ENCODE results near the gene ARMCX5. TPM values are rescaled to one million over a fixed set of nuclear protein-coding genes. Genes with fewer than 3 reads are reported as not detected.

Gene ARMCX5
- total RNA-seq, 1 experiment from 2014 or later = 39.2 TPM

GRCh38 chrX:102637561-102637960, 38.2 kb downstream of the ARMCX5 start:
- ATAC-seq (no peak), DNase-seq (no peak)
- TF ChIP-seq, protein P1, sequence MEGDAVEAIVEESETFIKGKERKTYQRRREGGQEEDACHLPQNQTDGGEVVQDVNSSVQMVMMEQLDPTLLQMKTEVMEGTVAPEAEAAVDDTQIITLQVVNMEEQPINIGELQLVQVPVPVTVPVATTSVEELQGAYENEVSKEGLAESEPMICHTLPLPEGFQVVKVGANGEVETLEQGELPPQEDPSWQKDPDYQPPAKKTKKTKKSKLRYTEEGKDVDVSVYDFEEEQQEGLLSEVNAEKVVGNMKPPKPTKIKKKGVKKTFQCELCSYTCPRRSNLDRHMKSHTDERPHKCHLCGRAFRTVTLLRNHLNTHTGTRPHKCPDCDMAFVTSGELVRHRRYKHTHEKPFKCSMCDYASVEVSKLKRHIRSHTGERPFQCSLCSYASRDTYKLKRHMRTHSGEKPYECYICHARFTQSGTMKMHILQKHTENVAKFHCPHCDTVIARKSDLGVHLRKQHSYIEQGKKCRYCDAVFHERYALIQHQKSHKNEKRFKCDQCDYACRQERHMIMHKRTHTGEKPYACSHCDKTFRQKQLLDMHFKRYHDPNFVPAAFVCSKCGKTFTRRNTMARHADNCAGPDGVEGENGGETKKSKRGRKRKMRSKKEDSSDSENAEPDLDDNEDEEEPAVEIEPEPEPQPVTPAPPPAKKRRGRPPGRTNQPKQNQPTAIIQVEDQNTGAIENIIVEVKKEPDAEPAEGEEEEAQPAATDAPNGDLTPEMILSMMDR (conservative IDR thresholded peaks at IDR 0.05; ENCODE audit: low read depth, low read length) = no peak
- no peak for TF ChIP-seq EZH2 (IDR thresholded peaks at IDR 0.05; ENCODE audit: low read length, unreplicated experiment)
- no peak for TF ChIP-seq EZH2phosphoT487 (IDR thresholded peaks at IDR 0.05; ENCODE audit: borderline replicate concordance, low read length)
- Histone ChIP-seq H3F3A (ENCODE audit: low read length, unreplicated experiment) (no peaks in the 10 kb centered on the region), H3K4me3 (ENCODE audit: low read length) (no peak overlapping the region), H3K9ac (ENCODE audit: low read length) (no peak overlapping the region), H3K79me2 (ENCODE audit: low read length) (no peaks in the 10 kb centered on the region), H3K4me2 (ENCODE audit: low read length) (no peak overlapping the region), H3K36me3 (ENCODE audit: low read depth, low read length) (no peaks in the 10 kb centered on the region), H2AFZ (ENCODE audit: low read length) (no peak overlapping the region), H3K27me3 (ENCODE audit: low read length) (no peaks in the 10 kb centered on the region), H3K9me2 (replicated peaks; ENCODE audit: low read length) (no peaks in the 10 kb centered on the region), H3K4me1 (ENCODE audit: insufficient read depth, low read length) (no peaks in the 10 kb centered on the region), H3K27ac (ENCODE audit: low read length) (no peak overlapping the region), H3K9me3 (ENCODE audit: low read length) (no peaks in the 10 kb centered on the region), H4K20me1 (ENCODE audit: low read length) (no peaks in the 10 kb centered on the region)
- CTCF ChIA-PET = no interaction called here
- POLR2A ChIA-PET (ENCODE audit: unreplicated experiment) = no interaction called here
- intact Hi-C loops (cut with micrococcal nuclease) = no loop called here
- no TSS peak for BruUV-seq (replicated peaks)

DNA sequence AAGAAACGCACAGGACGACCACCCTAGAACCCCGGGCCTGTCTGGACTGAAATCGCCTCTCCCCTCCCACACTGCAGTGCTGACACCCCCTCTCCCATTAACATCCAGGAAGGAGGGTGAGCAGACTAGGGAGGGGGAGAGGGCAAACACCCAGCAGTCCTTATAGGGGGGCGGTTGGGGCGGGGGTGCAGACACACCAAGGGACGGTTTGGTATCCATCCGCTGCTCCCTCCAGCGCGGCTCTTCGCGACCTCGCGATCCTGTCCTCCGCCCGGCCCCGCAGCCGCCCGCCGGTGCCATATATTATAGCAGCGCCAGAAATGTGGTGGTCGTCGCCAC, 51.6 kb downstream of the ARMCX5 start:
- Histone ChIP-seq H3K79me2 (ENCODE audit: low read length) (no peaks in the 10 kb centered on the region), H3K4me3 (ENCODE audit: low read length) (no peak overlapping the region), H3F3A (ENCODE audit: low read length, unreplicated experiment) (no peaks in the 10 kb centered on the region), H2AFZ (ENCODE audit: low read length) (no peak overlapping the region), H4K20me1 (ENCODE audit: low read length) (no peaks in the 10 kb centered on the region), H3K36me3 (ENCODE audit: low read depth, low read length) (no peaks in the 10 kb centered on the region), H3K27me3 (ENCODE audit: low read length) (no peaks in the 10 kb centered on the region), H3K9ac (ENCODE audit: low read length) (no peak overlapping the region), H3K4me2 (ENCODE audit: low read length) (no peak overlapping the region), H3K9me3 (ENCODE audit: low read length) (no peaks in the 10 kb centered on the region), H3K27ac (ENCODE audit: low read length) (no peak overlapping the region), H3K9me2 (replicated peaks; ENCODE audit: low read length) (no peaks in the 10 kb centered on the region), H3K4me1 (ENCODE audit: insufficient read depth, low read length) (no peaks in the 10 kb centered on the region)
- BruUV-seq (replicated peaks) = no TSS peak
- intact Hi-C loops (cut with micrococcal nuclease) = no loop called here
- ATAC-seq (no peak), DNase-seq (no peak)
- ChIA-PET POLR2A (ENCODE audit: unreplicated experiment) (no interaction called here), CTCF (no interaction called here)
- TF ChIP-seq EZH2 (IDR thresholded peaks at IDR 0.05; ENCODE audit: low read length, unreplicated experiment) = no peak
- TF ChIP-seq EZH2phosphoT487 (IDR thresholded peaks at IDR 0.05; ENCODE audit: borderline replicate concordance, low read length) = no peak
- TF ChIP-seq, protein P1 (conservative IDR thresholded peaks at IDR 0.05; ENCODE audit: low read depth, low read length) = no peak

DNA sequence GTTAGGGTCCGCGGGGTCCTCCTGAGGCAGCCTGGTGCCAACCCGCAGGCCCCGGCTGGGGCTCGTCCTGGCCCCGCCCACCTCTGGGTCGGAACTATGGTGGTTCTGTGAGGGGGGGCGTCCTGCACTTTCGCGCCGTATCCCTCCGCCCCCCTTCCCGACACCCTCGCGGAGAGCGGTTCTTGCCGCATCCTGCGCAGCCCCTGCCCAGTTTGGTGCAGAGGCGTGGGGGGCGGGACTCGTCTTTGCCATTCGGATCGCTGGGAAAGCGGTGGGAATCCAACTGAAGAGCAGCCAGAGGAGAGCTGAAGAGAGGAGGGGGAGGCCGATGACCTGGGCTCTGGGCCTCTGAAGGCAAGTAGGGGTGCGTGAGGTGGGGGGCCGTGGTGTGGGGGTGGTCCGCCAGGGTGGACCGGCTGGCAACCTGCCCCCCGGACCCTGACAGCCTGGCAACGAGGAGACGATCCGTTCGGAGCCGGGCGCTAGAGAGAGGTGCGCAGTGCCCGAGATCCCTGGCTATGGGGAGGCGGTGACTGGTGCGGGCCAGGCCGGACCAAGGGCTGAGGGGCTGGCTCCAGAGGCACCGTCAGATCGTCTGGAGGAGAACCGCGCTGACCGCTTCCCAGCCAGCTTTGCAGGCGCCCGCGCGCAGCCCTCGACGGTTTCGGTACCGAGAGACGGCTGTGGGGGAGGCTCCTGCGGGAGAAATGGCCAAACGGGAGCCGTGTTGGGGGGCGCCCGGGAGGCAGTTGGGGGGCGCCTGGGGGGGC, 52.1 kb downstream of the ARMCX5 start, which contains the start of gene GPRASP1:
Gene GPRASP1, plus strand, starts transcription at position 242 of the 770 bp plus-strand sequence. CDS start 2,431 bp downstream, outside the sequence.
- H3K9me3 ChIP-seq (ENCODE audit: low read length) = no peaks in the 10 kb centered on the region
- no peaks in the 10 kb centered on the region for H3K4me1 ChIP-seq (ENCODE audit: insufficient read depth, low read length)
- ATAC-seq = no peak
- H3K27me3 ChIP-seq (ENCODE audit: low read length) = no peaks in the 10 kb centered on the region
- H4K20me1 ChIP-seq (ENCODE audit: low read length) = no peaks in the 10 kb centered on the region
- H3F3A ChIP-seq (ENCODE audit: low read length, unreplicated experiment) = no peaks in the 10 kb centered on the region
- H3K27ac ChIP-seq (ENCODE audit: low read length) = no peak within 1 kb of the TSS
- H3K4me3 ChIP-seq (ENCODE audit: low read length) = no peak within 1 kb of the TSS
- no peak within 1 kb of the TSS for H2AFZ ChIP-seq (ENCODE audit: low read length)
- no peaks in the 10 kb centered on the region for H3K36me3 ChIP-seq (ENCODE audit: low read depth, low read length)
- BruUV-seq (replicated peaks) = no TSS peak
- no peak within 1 kb of the TSS for H3K9ac ChIP-seq (ENCODE audit: low read length)
- CTCF ChIA-PET = no interaction called here
- intact Hi-C loops (cut with micrococcal nuclease) = no loop called here
- TF ChIP-seq EZH2 (IDR thresholded peaks at IDR 0.05; ENCODE audit: low read length, unreplicated experiment) (no peak), EZH2phosphoT487 (IDR thresholded peaks at IDR 0.05; ENCODE audit: borderline replicate concordance, low read length) (no peak)
- TF ChIP-seq, protein P1 (conservative IDR thresholded peaks at IDR 0.05; ENCODE audit: low read depth, low read length) = no peak
- H3K9me2 ChIP-seq (replicated peaks; ENCODE audit: low read length) = no peaks in the 10 kb centered on the region
- POLR2A ChIA-PET (ENCODE audit: unreplicated experiment) = no interaction called here
- H3K4me2 ChIP-seq (ENCODE audit: low read length) = no peak within 1 kb of the TSS
- H3K79me2 ChIP-seq (ENCODE audit: low read length) = no peaks in the 10 kb centered on the region
- no peak for DNase-seq
